Measurements from ENCODE around the gene PTPN7. TPM values are rescaled to one million over a fixed set of nuclear protein-coding genes. Genes with fewer than 3 reads are reported as not detected.
A peak's percentile ranks its signal among the peaks of the same experiment; 100 is the strongest.
"Not testable (repeated sequence)": the region's sequence is repeated elsewhere in the genome, so short reads cannot be mapped to it uniquely, and the experiment has no call there.

Gene PTPN7
- polyA plus RNA-seq, 2 of the 4 experiments (the other 2 are of a cell fraction), result 0.08 TPM; not detected in 1

DNA sequence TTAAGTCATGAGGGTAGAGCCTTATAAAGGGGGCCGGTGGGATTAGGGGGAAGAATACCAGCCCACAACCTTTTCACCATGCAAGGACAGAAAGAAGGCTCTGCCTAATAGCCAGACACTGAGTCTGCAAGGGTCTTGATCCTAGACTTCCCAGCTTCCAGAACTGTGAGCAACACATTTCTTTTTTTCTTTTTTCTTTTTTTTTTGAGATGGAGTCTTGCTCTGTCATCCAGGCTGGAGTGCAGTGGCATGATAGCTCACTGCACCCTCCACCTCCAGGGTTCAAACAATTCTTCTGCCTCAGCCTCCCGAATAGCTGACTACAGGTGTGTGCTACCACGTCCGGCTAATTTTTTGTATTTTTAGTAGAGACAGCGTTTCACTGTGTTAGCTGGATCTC is 14.1 kb downstream of the PTPN7 start:
- no peak for TF ChIP-seq EHF (CRISPR knock-in tag; IDR thresholded peaks at IDR 0.05)
- TF ChIP-seq ESRRA (IDR thresholded peaks at IDR 0.05; ENCODE audit: borderline replicate concordance, low read length), result no peak
- TF ChIP-seq CBX8 (IDR thresholded peaks at IDR 0.05), result no peak
- no peak for TF ChIP-seq RAD21 (conservative IDR thresholded peaks at IDR 0.05 in 1 of 2, IDR thresholded peaks at IDR 0.05 in 1 of 2)
- TF ChIP-seq, protein P1, sequence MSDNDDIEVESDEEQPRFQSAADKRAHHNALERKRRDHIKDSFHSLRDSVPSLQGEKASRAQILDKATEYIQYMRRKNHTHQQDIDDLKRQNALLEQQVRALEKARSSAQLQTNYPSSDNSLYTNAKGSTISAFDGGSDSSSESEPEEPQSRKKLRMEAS (IDR thresholded peaks at IDR 0.05), result no peak
- TF ChIP-seq, protein P2, sequence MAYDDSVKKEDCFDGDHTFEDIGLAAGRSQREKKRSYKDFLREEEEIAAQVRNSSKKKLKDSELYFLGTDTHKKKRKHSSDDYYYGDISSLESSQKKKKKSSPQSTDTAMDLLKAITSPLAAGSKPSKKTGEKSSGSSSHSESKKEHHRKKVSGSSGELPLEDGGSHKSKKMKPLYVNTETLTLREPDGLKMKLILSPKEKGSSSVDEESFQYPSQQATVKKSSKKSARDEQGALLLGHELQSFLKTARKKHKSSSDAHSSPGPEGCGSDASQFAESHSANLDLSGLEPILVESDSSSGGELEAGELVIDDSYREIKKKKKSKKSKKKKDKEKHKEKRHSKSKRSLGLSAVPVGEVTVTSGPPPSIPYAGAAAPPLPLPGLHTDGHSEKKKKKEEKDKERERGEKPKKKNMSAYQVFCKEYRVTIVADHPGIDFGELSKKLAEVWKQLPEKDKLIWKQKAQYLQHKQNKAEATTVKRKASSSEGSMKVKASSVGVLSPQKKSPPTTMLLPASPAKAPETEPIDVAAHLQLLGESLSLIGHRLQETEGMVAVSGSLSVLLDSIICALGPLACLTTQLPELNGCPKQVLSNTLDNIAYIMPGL (CRISPR knock-in tag; IDR thresholded peaks at IDR 0.05; ENCODE audit: borderline replicate concordance), result no peak
- TF ChIP-seq, protein P3, sequence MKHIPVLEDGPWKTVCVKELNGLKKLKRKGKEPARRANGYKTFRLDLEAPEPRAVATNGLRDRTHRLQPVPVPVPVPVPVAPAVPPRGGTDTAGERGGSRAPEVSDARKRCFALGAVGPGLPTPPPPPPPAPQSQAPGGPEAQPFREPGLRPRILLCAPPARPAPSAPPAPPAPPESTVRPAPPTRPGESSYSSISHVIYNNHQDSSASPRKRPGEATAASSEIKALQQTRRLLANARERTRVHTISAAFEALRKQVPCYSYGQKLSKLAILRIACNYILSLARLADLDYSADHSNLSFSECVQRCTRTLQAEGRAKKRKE (CRISPR knock-in tag; IDR thresholded peaks at IDR 0.05; ENCODE audit: low read depth), result no peak
- TF ChIP-seq, protein P4, sequence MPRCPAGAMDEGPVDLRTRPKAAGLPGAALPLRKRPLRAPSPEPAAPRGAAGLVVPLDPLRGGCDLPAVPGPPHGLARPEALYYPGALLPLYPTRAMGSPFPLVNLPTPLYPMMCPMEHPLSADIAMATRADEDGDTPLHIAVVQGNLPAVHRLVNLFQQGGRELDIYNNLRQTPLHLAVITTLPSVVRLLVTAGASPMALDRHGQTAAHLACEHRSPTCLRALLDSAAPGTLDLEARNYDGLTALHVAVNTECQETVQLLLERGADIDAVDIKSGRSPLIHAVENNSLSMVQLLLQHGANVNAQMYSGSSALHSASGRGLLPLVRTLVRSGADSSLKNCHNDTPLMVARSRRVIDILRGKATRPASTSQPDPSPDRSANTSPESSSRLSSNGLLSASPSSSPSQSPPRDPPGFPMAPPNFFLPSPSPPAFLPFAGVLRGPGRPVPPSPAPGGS (IDR thresholded peaks at IDR 0.05), result no peak
- TF ChIP-seq, protein P5, sequence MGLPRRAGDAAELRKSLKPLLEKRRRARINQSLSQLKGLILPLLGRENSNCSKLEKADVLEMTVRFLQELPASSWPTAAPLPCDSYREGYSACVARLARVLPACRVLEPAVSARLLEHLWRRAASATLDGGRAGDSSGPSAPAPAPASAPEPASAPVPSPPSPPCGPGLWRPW (IDR thresholded peaks at IDR 0.05), result no peak
- DNase-seq (ENCODE audit: low read depth in 1 of 2, low spot score in 1 of 2) (no peak), FAIRE-seq (no peak), ATAC-seq (no peak)
- Histone ChIP-seq H3K4me2 (no peak overlapping the region), H3K4me1 (peaks cover 13% of the 10 kb centered on the region; the same call in 2 of the 3 replicates), H3K9me3 (no peaks in the 10 kb centered on the region), H3K4me3 (no peak overlapping the region), H3K27ac (no peak overlapping the region)
- WGBS (ENCODE audit: missing lambda C conversion rate), result 84% methylated on average over 5 of the region's 5 CpGs
- ChIA-PET CTCF (interaction anchor here (1.0 to 6.2 kb wide), 5 partner anchors 9 to 169 kb away, joined by 3 to 42 read pairs (median 5); no protein-coding TSS in a partner anchor), POLR2A (no interaction called here)

DNA sequence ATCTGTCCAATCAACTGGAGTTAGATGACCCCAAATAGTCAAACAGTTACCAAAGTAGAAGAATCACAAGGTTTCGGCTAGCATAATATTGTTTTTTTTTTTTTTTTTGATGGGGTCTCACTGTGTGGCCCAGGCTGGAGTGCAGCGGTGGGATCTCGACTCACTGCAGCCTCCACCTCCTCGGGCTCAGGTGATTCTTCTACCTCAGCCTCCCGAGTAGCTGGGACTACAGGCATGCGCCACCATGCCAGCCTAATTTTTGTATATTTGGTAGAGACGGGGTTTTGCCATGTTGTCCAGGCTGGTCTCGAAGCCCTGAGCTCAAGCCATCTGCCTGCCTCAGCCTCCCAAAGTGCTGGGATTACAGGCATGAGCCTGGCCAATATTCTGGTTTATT is 14.7 kb downstream of the PTPN7 start:
- peaks cover 13% of the 10 kb centered on the region; the same call in 2 of the 3 replicates for H3K4me1 ChIP-seq
- H3K4me3 ChIP-seq; H3K27ac ChIP-seq; H3K9me3 ChIP-seq; POLR2A ChIA-PET; ATAC-seq; FAIRE-seq; DNase-seq (ENCODE audit: low read depth in 1 of 2, low spot score in 1 of 2): not testable (repeated sequence)
- WGBS (ENCODE audit: missing lambda C conversion rate), result 94% methylated on average over 8 of the region's 8 CpGs
- CTCF ChIA-PET, result interaction anchor here (1.5 to 6.2 kb wide), 4 partner anchors 8 to 146 kb away, joined by 3 to 42 read pairs (median 6); no protein-coding TSS in a partner anchor
- peak overlapping the region; percentile 87; the same call in 2 of the 3 replicates for H3K4me2 ChIP-seq

DNA sequence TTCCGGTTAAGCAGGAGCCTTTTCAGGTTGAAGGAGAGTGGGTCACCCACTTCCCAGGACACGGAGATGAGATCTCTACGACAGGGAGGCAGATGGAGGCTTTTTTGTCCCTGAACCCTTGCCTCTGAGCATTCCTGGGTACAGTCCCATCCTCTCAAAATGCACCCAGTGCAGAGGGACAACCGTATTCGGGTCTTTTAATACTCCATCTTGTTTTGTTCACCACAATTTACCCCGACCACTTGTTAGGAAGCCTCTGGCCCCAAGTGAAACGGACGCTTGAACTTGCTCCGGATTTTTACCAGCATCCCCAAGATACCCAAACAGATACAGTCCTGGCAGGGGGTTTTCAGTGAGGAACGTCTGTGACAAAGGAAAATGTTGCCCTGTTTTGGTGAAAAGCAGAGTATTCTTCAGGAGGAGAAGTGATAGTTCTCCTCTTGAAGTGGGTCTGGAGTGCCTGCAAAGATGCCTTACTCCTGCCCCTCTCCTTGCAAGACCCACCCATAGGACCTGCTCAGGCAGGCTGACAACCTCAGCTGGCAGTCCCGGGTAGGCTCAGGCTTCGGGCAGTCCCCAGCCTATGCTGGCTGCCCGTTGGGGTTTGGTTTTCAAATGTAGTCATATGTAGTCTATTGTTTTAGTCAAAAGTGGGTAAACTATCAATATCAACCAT is 15.2 kb downstream of the PTPN7 start:
- Histone ChIP-seq H3K9me3 (no peaks in the 10 kb centered on the region), H3K4me3 (peak overlapping the region; percentile 94), H3K4me1 (peaks cover 13% of the 10 kb centered on the region; the same call in 2 of the 3 replicates), H3K27ac (peak overlapping the region; percentile 95 to 98), H3K4me2 (peak overlapping the region; percentile 87)
- FAIRE-seq, result no peak
- peak; percentile 31 to 59; a peak in 3 of 6 replicates for ATAC-seq
- WGBS (ENCODE audit: missing lambda C conversion rate), result 30% methylated on average over 13 of the region's 13 CpGs
- ChIA-PET CTCF (interaction anchor here (1.5 to 6.2 kb wide), 3 partner anchors 7 to 146 kb away, joined by 3 to 42 read pairs (median 5); no protein-coding TSS in a partner anchor), POLR2A (no interaction called here)
- TF ChIP-seq CBX8 (IDR thresholded peaks at IDR 0.05), result no peak
- no peak for TF ChIP-seq RNF2 (IDR thresholded peaks at IDR 0.05; ENCODE audit: borderline replicate concordance, low read depth)
- TF ChIP-seq JUNB (IDR thresholded peaks at IDR 0.05), result no peak
- TF ChIP-seq, protein P6, sequence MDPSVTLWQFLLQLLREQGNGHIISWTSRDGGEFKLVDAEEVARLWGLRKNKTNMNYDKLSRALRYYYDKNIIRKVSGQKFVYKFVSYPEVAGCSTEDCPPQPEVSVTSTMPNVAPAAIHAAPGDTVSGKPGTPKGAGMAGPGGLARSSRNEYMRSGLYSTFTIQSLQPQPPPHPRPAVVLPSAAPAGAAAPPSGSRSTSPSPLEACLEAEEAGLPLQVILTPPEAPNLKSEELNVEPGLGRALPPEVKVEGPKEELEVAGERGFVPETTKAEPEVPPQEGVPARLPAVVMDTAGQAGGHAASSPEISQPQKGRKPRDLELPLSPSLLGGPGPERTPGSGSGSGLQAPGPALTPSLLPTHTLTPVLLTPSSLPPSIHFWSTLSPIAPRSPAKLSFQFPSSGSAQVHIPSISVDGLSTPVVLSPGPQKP (IDR thresholded peaks at IDR 0.05; ENCODE audit: low read depth, low read length), result no peak
- no peak for TF ChIP-seq HOXB5 (CRISPR knock-in tag; IDR thresholded peaks at IDR 0.05)
- no peak for TF ChIP-seq CEBPB (IDR thresholded peaks at IDR 0.05)
- TF ChIP-seq, protein P5 (IDR thresholded peaks at IDR 0.05), result no peak
- no peak for TF ChIP-seq EHMT2 (IDR thresholded peaks at IDR 0.05; ENCODE audit: low read depth)
- no peak for TF ChIP-seq ESRRA (IDR thresholded peaks at IDR 0.05; ENCODE audit: borderline replicate concordance, low read length)
- no peak for DNase-seq (ENCODE audit: low read depth in 1 of 2, low spot score in 1 of 2)
